SU-DHL-6 (cell line): ENCODE measurements around the gene TMEM81.

ENCODE experiments used
- H2AFZ ChIP-seq: fragments of 200-600 bp; sonication (generic); 2 replicates; pipeline ENCODE4 v1.6.1; 2014; ENCODE audit warnings: low read depth, mild to moderate bottlenecking, moderate library complexity, mixed read lengths, antibody characterized with exemption, low read length; ENCODE audit not compliant: severe bottlenecking
- H3F3A ChIP-seq: fragments of 200-600 bp; shearing (Covaris generic); 2 replicates; pipeline ENCODE4 v1.6.0; 2016; ENCODE audit warnings: antibody characterized with exemption, mild to moderate bottlenecking; ENCODE audit not compliant: insufficient read depth
- H3K27ac ChIP-seq: fragments of 200-600 bp; sonication (generic); 2 replicates; pipeline ENCODE4 v1.5.1; 2016; ENCODE audit warnings: low read depth, mild to moderate bottlenecking, low read length, moderate library complexity, mixed read lengths
- H3K27me3 ChIP-seq: fragments of 200-600 bp; sonication (generic), shearing (Covaris generic); 2 replicates; pipeline ENCODE4 v1.6.0; 2014; ENCODE audit warnings: mild to moderate bottlenecking, low read length
- H3K36me3 ChIP-seq: fragments of 200-600 bp; sonication (generic); 2 replicates; pipeline ENCODE4 v1.6.1; 2014; ENCODE audit warnings: mild to moderate bottlenecking, low read length, mixed read lengths
- H3K4me2 ChIP-seq: fragments of 300-600, 200-600 bp; shearing (Covaris generic), sonication (generic); 2 replicates; pipeline ENCODE4 v1.6.0; 2014; ENCODE audit warnings: low read length, low read depth, mild to moderate bottlenecking; ENCODE audit not compliant: poor library complexity, severe bottlenecking
- H3K4me3 ChIP-seq: fragments of 200-600 bp; sonication (generic); 2 replicates; pipeline ENCODE4 v1.5.1; 2014; ENCODE audit warnings: antibody characterized with exemption, low read length, mild to moderate bottlenecking, mixed read lengths; ENCODE audit not compliant: insufficient read depth, poor library complexity, severe bottlenecking
- H3K79me2 ChIP-seq: fragments of 200-600 bp; sonication (generic); 2 replicates; pipeline ENCODE4 v1.6.1; 2014; ENCODE audit warnings: mild to moderate bottlenecking, low read length, moderate library complexity; ENCODE audit not compliant: insufficient read depth
- H3K9ac ChIP-seq: fragments of 200-600 bp; sonication (generic); 2 replicates; pipeline ENCODE4 v1.7.0; 2014; ENCODE audit warnings: mild to moderate bottlenecking, low read length
- H3K9me2 ChIP-seq: fragments of 200-600 bp; sonication (generic); replicated peaks from 2 replicates; pipeline ENCODE4 v1.6.1; 2014; ENCODE audit warnings: low read length; ENCODE audit not compliant: insufficient read depth
- H3K9me3 ChIP-seq: fragments of 200-600 bp; sonication (generic); 2 replicates; pipeline ENCODE4 v1.6.1; 2014; ENCODE audit warnings: low read length, mixed read lengths; ENCODE audit not compliant: insufficient read depth
- H4K20me1 ChIP-seq: fragments of 200-600 bp; sonication (generic); 2 replicates; pipeline ENCODE4 v1.6.1; 2014; ENCODE audit warnings: low read depth, mild to moderate bottlenecking, antibody characterized with exemption, low read length, moderate library complexity, mixed read lengths
- EZH2phosphoT487 ChIP-seq: fragments of 200-600 bp; sonication (generic), shearing (Covaris generic); conservative IDR thresholded peaks from 2 replicates; pipeline ENCODE4 v1.6.1; 2018; ENCODE audit warnings: mild to moderate bottlenecking, antibody characterized with exemption, low read length, moderate library complexity, mixed read lengths
- TF ChIP-seq, protein P1 (sequence below): fragments of 200-600 bp; sonication (generic); IDR thresholded peaks from one replicate; pipeline ENCODE4 v1.5.1; 2017; ENCODE audit warnings: antibody characterized with exemption, mild to moderate bottlenecking, low read length, moderate library complexity; ENCODE audit not compliant: insufficient read depth, poor library complexity, severe bottlenecking

TMEM81 gene

DNA sequence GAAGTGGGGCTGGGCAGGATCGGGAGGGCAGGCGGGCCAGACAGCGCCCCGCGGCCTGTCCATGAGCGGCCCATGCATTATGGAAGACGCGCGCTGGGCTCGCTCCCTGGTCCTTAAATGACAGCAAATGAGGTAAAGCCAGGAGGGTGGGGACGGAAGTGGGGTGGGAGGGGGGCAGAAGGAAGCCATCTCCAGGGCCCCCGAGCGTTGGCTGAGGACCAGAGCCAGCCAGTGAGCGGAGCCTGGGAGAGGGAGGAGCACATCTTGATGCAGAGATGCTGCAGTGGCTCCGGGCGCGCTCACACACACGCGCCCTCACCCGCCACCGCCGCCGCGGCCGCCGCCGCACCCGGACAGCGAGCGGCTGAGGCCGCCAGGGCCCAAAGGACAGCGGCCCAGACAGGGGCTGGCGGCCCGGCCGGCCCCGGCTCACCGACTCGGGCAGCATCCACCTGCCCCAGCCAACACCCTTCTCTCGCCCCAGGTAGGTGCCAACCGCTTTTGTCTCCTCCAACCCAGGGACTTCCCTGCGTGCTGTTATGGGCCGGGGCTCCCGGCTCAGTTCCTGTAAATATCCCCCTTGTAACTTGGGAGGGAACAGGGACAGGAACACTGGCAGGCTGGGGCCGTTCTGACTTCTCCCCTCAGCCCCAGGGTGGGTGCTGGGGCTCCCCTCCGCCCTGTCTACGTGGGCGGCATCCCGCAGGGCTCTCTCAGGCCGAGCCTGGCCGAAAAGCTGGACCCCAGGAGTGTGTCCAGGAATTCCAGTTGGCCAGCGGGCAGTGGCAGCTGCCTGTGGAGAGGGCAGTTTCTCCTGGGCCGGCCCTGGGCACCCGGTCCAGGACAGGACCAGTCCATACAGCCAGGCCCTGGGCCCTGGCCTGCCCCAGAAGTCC, 41.1 kb downstream of the TMEM81 start, which contains the start of gene CNTN2:
TSS of gene CNTN2 (plus strand) at position 302 of the 896 bp plus-strand sequence. CDS start 9,974 bp downstream, outside the sequence.
- Histone ChIP-seq H3K9me2 (no peaks in the 10 kb centered on the region), H4K20me1 (no peaks in the 10 kb centered on the region), H3F3A (no peaks in the 10 kb centered on the region), H3K9me3 (no peaks in the 10 kb centered on the region), H3K4me3 (no peak within 1 kb of the TSS), H3K27me3 (no peaks in the 10 kb centered on the region), H3K4me2 (no peak within 1 kb of the TSS), H3K27ac (no peak within 1 kb of the TSS), H3K9ac (no peak within 1 kb of the TSS), H3K79me2 (no peaks in the 10 kb centered on the region), H3K36me3 (no peaks in the 10 kb centered on the region), H2AFZ (no peak within 1 kb of the TSS)
- TF ChIP-seq EZH2phosphoT487 = no peak
- TF ChIP-seq, protein P1, sequence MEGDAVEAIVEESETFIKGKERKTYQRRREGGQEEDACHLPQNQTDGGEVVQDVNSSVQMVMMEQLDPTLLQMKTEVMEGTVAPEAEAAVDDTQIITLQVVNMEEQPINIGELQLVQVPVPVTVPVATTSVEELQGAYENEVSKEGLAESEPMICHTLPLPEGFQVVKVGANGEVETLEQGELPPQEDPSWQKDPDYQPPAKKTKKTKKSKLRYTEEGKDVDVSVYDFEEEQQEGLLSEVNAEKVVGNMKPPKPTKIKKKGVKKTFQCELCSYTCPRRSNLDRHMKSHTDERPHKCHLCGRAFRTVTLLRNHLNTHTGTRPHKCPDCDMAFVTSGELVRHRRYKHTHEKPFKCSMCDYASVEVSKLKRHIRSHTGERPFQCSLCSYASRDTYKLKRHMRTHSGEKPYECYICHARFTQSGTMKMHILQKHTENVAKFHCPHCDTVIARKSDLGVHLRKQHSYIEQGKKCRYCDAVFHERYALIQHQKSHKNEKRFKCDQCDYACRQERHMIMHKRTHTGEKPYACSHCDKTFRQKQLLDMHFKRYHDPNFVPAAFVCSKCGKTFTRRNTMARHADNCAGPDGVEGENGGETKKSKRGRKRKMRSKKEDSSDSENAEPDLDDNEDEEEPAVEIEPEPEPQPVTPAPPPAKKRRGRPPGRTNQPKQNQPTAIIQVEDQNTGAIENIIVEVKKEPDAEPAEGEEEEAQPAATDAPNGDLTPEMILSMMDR = no peak

DNA sequence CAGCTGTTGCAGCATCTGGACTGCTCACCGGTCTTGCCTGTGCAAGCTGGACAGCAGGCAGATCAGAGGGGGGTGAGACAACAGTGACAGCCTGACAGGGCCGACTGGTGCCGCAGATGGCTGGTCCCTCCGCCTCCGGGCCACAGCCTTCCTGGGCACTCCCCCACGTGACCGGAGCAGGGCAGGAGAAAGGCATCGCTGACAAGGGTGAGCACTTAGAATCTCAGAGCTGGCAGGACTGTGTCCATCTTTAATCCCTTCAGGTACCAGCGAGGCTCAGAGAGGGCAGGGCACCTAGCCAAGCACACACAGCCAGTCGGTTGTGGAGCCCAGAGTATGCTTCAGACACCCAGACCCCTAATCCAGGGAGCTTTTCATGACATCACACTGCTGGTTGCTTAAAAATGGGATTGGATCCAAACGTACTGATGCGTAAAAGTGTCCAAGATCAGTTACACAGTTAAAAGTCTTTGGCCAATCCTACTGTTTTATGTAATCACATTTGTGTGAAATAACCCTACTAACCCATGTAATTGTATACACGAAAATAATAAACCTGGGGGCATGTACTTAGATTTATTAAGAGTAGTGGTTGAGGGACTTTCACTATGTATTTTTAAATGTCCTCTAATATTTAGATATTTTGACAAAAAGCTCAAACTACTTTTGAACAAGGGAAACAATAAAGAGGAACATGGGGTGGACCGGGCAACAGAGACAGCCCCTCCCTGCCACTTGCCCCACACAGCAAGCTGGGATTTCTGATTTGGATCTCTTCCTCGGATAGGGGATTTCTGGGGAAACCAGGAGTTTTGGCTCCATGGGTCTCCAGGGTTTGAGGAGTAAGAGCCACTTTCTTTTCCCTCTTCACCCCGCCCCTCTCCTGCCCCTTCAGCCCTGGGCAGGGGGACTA, 42.0 kb downstream of the TMEM81 start:
- H3K9ac ChIP-seq = no peak overlapping the region
- H4K20me1 ChIP-seq = no peaks in the 10 kb centered on the region
- no peaks in the 10 kb centered on the region for H3K36me3 ChIP-seq
- no peaks in the 10 kb centered on the region for H3K27me3 ChIP-seq
- no peaks in the 10 kb centered on the region for H3K9me2 ChIP-seq
- no peak overlapping the region for H3K27ac ChIP-seq
- TF ChIP-seq, protein P1 = no peak
- no peak for TF ChIP-seq EZH2phosphoT487
- no peaks in the 10 kb centered on the region for H3F3A ChIP-seq
- H3K4me2 ChIP-seq = no peak overlapping the region
- H2AFZ ChIP-seq = no peak overlapping the region
- no peaks in the 10 kb centered on the region for H3K79me2 ChIP-seq
- H3K4me3 ChIP-seq = no peak overlapping the region
- no peaks in the 10 kb centered on the region for H3K9me3 ChIP-seq

DNA sequence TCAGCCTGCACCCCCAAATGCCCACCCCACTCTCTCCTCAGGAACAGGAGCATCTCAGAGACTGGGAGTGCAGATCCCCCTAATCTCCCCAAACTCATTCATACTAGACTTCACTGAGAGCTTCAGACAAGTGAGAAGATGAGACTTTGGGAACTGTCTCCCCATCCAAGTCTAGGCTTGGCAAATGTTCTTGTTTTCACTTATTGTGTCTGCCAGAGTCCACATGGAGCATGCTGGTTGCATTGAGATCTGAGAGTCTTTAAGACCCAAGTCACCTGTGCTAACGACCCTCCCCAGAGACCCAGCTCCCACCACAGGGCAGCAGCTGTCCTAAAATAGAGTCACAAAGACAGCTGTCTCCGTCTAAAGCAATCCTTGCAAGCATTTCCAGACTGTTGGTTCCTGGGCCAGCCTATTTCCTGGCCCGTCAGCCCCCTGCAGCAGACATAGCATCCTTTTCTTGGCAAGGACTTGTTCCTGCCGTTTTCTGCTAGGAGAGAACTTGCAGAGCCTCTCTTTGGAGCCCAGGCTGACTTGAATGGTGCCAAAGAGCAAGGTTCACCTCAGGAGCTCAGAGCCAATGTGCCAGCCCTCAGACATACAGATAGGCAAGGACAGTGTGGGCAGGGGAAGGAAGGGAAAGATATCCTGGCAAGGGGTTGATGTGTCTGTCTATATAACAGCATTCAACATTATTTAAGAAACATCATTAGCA, 43.1 kb downstream of the TMEM81 start:
- Histone ChIP-seq H3K27ac (no peak overlapping the region), H3K36me3 (no peaks in the 10 kb centered on the region), H3K9me3 (no peaks in the 10 kb centered on the region), H3K27me3 (no peaks in the 10 kb centered on the region), H3K9ac (no peak overlapping the region), H2AFZ (no peak overlapping the region), H4K20me1 (no peaks in the 10 kb centered on the region), H3K4me3 (no peak overlapping the region), H3K4me2 (no peak overlapping the region), H3K9me2 (no peaks in the 10 kb centered on the region), H3F3A (no peaks in the 10 kb centered on the region), H3K79me2 (no peaks in the 10 kb centered on the region)
- TF ChIP-seq, protein P1 = no peak
- no peak for TF ChIP-seq EZH2phosphoT487
